Measurements from ENCODE around the gene KLHDC7B.

KLHDC7B gene

GRCh38 chr22:50570861-50571260 lies 25.2 kb downstream of the KLHDC7B start:
- TF ChIP-seq CTCF (IDR thresholded peaks at IDR 0.05; ENCODE audit: low read depth, low read length, missing control alignments) = no peak

GRCh38 chr22:50571264-50572175 lies 25.8 kb downstream of the KLHDC7B start:
- no peak for DNase-seq (ENCODE audit: low read depth)
- no peak overlapping the region for H3K4me3 ChIP-seq (ENCODE audit: low read depth, low read length)
- TF ChIP-seq CTCF (IDR thresholded peaks at IDR 0.05; ENCODE audit: low read depth, low read length, missing control alignments) = no peak

More at GRCh38 chr22:50570861-50571260, 25.2 kb downstream of the KLHDC7B start:
- H3K4me3 ChIP-seq (ENCODE audit: low read depth, low read length) = no peak overlapping the region
- DNase-seq (ENCODE audit: low read depth) = no peak

- H3K4me3 ChIP-seq (ENCODE audit: low read depth, low read length) = no peak overlapping the region
- DNase-seq (ENCODE audit: low read depth) = no peak
- no peak for TF ChIP-seq CTCF (IDR thresholded peaks at IDR 0.05; ENCODE audit: low read depth, low read length, missing control alignments)
These were observed 27.3 kb downstream of the KLHDC7B start for GRCh38 chr22:50572965-50573364.

GRCh38 chr22:50573491-50574382 lies 28.0 kb downstream of the KLHDC7B start:
- DNase-seq (ENCODE audit: low read depth) = no peak
- no peak overlapping the region for H3K4me3 ChIP-seq (ENCODE audit: low read depth, low read length)

GRCh38 chr22:50574383-50574755 lies 28.7 kb downstream of the KLHDC7B start:
- no peak overlapping the region for H3K4me3 ChIP-seq (ENCODE audit: low read depth, low read length)
- TF ChIP-seq CTCF (IDR thresholded peaks at IDR 0.05; ENCODE audit: low read depth, low read length, missing control alignments) = no peak
- DNase-seq (ENCODE audit: low read depth) = no peak

More at GRCh38 chr22:50573491-50574382, 28.0 kb downstream of the KLHDC7B start:
- no peak for TF ChIP-seq CTCF (IDR thresholded peaks at IDR 0.05; ENCODE audit: low read depth, low read length, missing control alignments)

- DNase-seq (ENCODE audit: low read depth) = no peak
- no peak overlapping the region for H3K4me3 ChIP-seq (ENCODE audit: low read depth, low read length)
- no peak for TF ChIP-seq CTCF (IDR thresholded peaks at IDR 0.05; ENCODE audit: low read depth, low read length, missing control alignments)
These were observed 29.8 kb downstream of the KLHDC7B start for GRCh38 chr22:50575426-50575941.
